ENCODE results near the gene UTP20. TPM values are rescaled to one million over a fixed set of nuclear protein-coding genes. Genes with fewer than 3 reads are reported as not detected.

Gene UTP20
- total and polyA plus RNA-seq, 2 experiments from 2014 or later, result 2.0 to 11.6 TPM

GRCh38 chr12:101243616-101244015, 36.3 kb upstream of the UTP20 start:
- 88% methylated on average over 2 of the region's 2 CpGs for WGBS (ENCODE audit: low lambda C conversion rate, missing lambda C conversion rate)

DNA sequence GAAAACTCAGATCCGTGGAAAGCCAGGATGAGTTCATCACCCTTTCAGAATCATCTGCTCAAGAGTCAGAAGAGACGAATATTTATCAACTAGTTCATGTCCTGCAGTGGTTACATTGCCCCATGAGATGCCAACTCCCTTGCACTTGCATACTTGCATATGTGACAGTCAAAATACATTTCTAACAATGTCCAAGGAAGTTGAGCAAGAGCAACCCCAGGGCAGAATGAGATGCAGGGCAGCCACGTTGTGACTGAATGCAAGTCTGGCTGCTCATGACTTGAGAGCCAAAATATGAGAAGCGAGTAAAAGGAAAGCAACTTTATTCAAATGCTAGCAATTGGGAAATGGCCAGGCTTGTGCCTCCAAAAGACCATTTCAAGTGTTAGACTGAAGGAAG, 23.6 kb upstream of the UTP20 start:
- H3K4me1 ChIP-seq (ENCODE audit: insufficient read depth), result no peaks in the 10 kb centered on the region
- H3K4me2 ChIP-seq, result no peak overlapping the region
- H2AFZ ChIP-seq, result no peak overlapping the region
- H3K4me3 ChIP-seq, result no peak overlapping the region
- H3K79me2 ChIP-seq, result no peaks in the 10 kb centered on the region
- no peak overlapping the region for H3K27ac ChIP-seq
- TF ChIP-seq EZH2 (IDR thresholded peaks at IDR 0.05; ENCODE audit: borderline replicate concordance) (no peak), EZH2phosphoT487 (IDR thresholded peaks at IDR 0.05; ENCODE audit: low read depth, severe bottlenecking, unreplicated experiment) (no peak)
- TF ChIP-seq, protein P1, sequence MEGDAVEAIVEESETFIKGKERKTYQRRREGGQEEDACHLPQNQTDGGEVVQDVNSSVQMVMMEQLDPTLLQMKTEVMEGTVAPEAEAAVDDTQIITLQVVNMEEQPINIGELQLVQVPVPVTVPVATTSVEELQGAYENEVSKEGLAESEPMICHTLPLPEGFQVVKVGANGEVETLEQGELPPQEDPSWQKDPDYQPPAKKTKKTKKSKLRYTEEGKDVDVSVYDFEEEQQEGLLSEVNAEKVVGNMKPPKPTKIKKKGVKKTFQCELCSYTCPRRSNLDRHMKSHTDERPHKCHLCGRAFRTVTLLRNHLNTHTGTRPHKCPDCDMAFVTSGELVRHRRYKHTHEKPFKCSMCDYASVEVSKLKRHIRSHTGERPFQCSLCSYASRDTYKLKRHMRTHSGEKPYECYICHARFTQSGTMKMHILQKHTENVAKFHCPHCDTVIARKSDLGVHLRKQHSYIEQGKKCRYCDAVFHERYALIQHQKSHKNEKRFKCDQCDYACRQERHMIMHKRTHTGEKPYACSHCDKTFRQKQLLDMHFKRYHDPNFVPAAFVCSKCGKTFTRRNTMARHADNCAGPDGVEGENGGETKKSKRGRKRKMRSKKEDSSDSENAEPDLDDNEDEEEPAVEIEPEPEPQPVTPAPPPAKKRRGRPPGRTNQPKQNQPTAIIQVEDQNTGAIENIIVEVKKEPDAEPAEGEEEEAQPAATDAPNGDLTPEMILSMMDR (IDR thresholded peaks at IDR 0.05; ENCODE audit: poor library complexity), result no peak
- no peaks in the 10 kb centered on the region for H3K9me2 ChIP-seq (replicated peaks; ENCODE audit: insufficient read depth)
- no peaks in the 10 kb centered on the region for H3K27me3 ChIP-seq
- no peak for DNase-seq (ENCODE audit: low spot score)
- H3K9me3 ChIP-seq (ENCODE audit: low read depth), result no peaks in the 10 kb centered on the region
- H4K20me1 ChIP-seq (ENCODE audit: insufficient read depth, poor library complexity, severe bottlenecking), result no peaks in the 10 kb centered on the region
- WGBS (ENCODE audit: low lambda C conversion rate, missing lambda C conversion rate), result 65% methylated on average over 4 of the region's 4 CpGs
- H3K36me3 ChIP-seq (replicated peaks; ENCODE audit: insufficient read depth, low read depth), result no peaks in the 10 kb centered on the region

More at GRCh38 chr12:101243616-101244015, 36.3 kb upstream of the UTP20 start:
- no peaks in the 10 kb centered on the region for H3K27me3 ChIP-seq
- no peak overlapping the region for H3K4me2 ChIP-seq
- H4K20me1 ChIP-seq (ENCODE audit: insufficient read depth, poor library complexity, severe bottlenecking), result no peaks in the 10 kb centered on the region
- no peaks in the 10 kb centered on the region for H3K9me2 ChIP-seq (replicated peaks; ENCODE audit: insufficient read depth)
- H3K36me3 ChIP-seq (replicated peaks; ENCODE audit: insufficient read depth, low read depth), result no peaks in the 10 kb centered on the region
- H3K4me1 ChIP-seq (ENCODE audit: insufficient read depth), result no peaks in the 10 kb centered on the region
- no peak for DNase-seq (ENCODE audit: low spot score)
- no peaks in the 10 kb centered on the region for H3K79me2 ChIP-seq
- H3K27ac ChIP-seq, result no peak overlapping the region
- H2AFZ ChIP-seq, result no peak overlapping the region
- H3K9me3 ChIP-seq (ENCODE audit: low read depth), result no peaks in the 10 kb centered on the region
- TF ChIP-seq EZH2phosphoT487 (IDR thresholded peaks at IDR 0.05; ENCODE audit: low read depth, severe bottlenecking, unreplicated experiment) (no peak), EZH2 (IDR thresholded peaks at IDR 0.05; ENCODE audit: borderline replicate concordance) (no peak)
- TF ChIP-seq, protein P1 (IDR thresholded peaks at IDR 0.05; ENCODE audit: poor library complexity), result no peak
- no peak overlapping the region for H3K4me3 ChIP-seq

- Histone ChIP-seq H3K9me2 (replicated peaks; ENCODE audit: insufficient read depth) (no peaks in the 10 kb centered on the region), H3K27me3 (no peaks in the 10 kb centered on the region), H3K9me3 (ENCODE audit: low read depth) (no peaks in the 10 kb centered on the region), H3K27ac (no peak overlapping the region), H4K20me1 (ENCODE audit: insufficient read depth, poor library complexity, severe bottlenecking) (no peaks in the 10 kb centered on the region), H3K4me2 (no peak overlapping the region), H3K4me1 (ENCODE audit: insufficient read depth) (no peaks in the 10 kb centered on the region), H3K36me3 (replicated peaks; ENCODE audit: insufficient read depth, low read depth) (no peaks in the 10 kb centered on the region), H3K4me3 (no peak overlapping the region), H3K79me2 (no peaks in the 10 kb centered on the region), H2AFZ (no peak overlapping the region)
- no peak for DNase-seq (ENCODE audit: low spot score)
- 95% methylated on average over 4 of the region's 4 CpGs for WGBS (ENCODE audit: low lambda C conversion rate, missing lambda C conversion rate)
- TF ChIP-seq EZH2phosphoT487 (IDR thresholded peaks at IDR 0.05; ENCODE audit: low read depth, severe bottlenecking, unreplicated experiment), result no peak
- TF ChIP-seq, protein P1 (IDR thresholded peaks at IDR 0.05; ENCODE audit: poor library complexity), result no peak
- no peak for TF ChIP-seq EZH2 (IDR thresholded peaks at IDR 0.05; ENCODE audit: borderline replicate concordance)
These were observed 22.5 kb upstream of the UTP20 start for GRCh38 chr12:101257357-101257756.

DNA sequence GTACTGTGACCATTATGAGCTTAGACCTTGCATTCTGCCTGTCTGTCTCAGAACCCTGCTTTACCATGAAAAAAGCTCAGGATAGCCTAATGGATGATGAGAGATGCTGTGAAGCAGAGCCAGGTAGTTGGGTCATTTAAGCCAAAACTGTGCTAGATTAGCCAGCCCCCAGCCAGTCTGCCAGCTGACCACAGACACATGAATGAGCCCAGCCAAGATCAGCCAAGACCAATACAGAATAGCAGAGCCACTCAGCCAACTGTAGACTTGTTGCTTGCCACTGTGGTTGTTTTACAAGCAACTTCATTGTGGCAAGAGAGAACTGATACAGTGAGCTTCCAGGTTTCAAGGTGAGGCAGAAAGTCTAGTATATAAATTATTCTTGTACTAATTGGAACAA, 12.8 kb upstream of the UTP20 start:
- Histone ChIP-seq H2AFZ (no peak overlapping the region), H3K36me3 (replicated peaks; ENCODE audit: insufficient read depth, low read depth) (no peaks in the 10 kb centered on the region), H3K27me3 (peaks cover 4% of the 10 kb centered on the region), H3K9me3 (ENCODE audit: low read depth) (no peaks in the 10 kb centered on the region), H3K4me3 (no peak overlapping the region), H3K4me1 (ENCODE audit: insufficient read depth) (no peaks in the 10 kb centered on the region), H3K27ac (no peak overlapping the region), H4K20me1 (ENCODE audit: insufficient read depth, poor library complexity, severe bottlenecking) (no peaks in the 10 kb centered on the region), H3K79me2 (no peaks in the 10 kb centered on the region), H3K4me2 (no peak overlapping the region), H3K9me2 (replicated peaks; ENCODE audit: insufficient read depth) (no peaks in the 10 kb centered on the region)
- TF ChIP-seq EZH2phosphoT487 (IDR thresholded peaks at IDR 0.05; ENCODE audit: low read depth, severe bottlenecking, unreplicated experiment), result no peak
- no peak for TF ChIP-seq EZH2 (IDR thresholded peaks at IDR 0.05; ENCODE audit: borderline replicate concordance)
- TF ChIP-seq, protein P1 (IDR thresholded peaks at IDR 0.05; ENCODE audit: poor library complexity), result no peak
- DNase-seq (ENCODE audit: low spot score), result no peak

All from hepatocyte (in vitro differentiated cells).